Calu3 (cell line): ENCODE data around the gene DOC2A. TPM values are rescaled to one million over a fixed set of nuclear protein-coding genes. Genes with fewer than 3 reads are reported as not detected.

Experiments used
- BruUV-seq: library from RNA; stranded (reverse); fragments of 400-500 nt; replicated peaks from 2 replicates; lab custom pipeline; 2021; lab: Mats Ljungman, UMichigan
- CTCF ChIA-PET: fragments of 300-600 bp; sonication (Branson Sonifier 250); formaldehyde crosslinking; loops from one replicate; lab custom pipeline; 2022; ENCODE audit warnings: antibody characterized with exemption; lab: Charles Lee
- DNase-seq: peaks from one replicate; pipeline ENCODE4 v3.0.0; 2022
- H3K27ac Mint-ChIP-seq: one replicate; pipeline ENCODE4 v1.8.0; 2022; ENCODE audit warnings: mixed read lengths; ENCODE audit not compliant: unreplicated experiment
- H3K27me3 Mint-ChIP-seq: one replicate; pipeline ENCODE4 v1.8.0; 2022; ENCODE audit warnings: mixed read lengths; ENCODE audit not compliant: unreplicated experiment
- H3K36me3 Mint-ChIP-seq: one replicate; pipeline ENCODE4 v1.8.0; 2022; ENCODE audit warnings: mild to moderate bottlenecking, moderate library complexity, mixed read lengths; ENCODE audit not compliant: insufficient read depth, unreplicated experiment
- H3K4me1 Mint-ChIP-seq: one replicate; pipeline ENCODE4 v1.8.0; 2022; ENCODE audit warnings: mild to moderate bottlenecking, low read depth, mixed read lengths; ENCODE audit not compliant: unreplicated experiment
- H3K4me3 Mint-ChIP-seq: one replicate; pipeline ENCODE4 v1.8.0; 2022; ENCODE audit warnings: mild to moderate bottlenecking, low read depth, moderate library complexity, mixed read lengths; ENCODE audit not compliant: unreplicated experiment
- H3K9me3 Mint-ChIP-seq: one replicate; pipeline ENCODE4 v1.8.0; 2022; ENCODE audit warnings: low read depth, mixed read lengths; ENCODE audit not compliant: unreplicated experiment
- intact Hi-C: fragments of 100-400 bp; cut with micrococcal nuclease; formaldehyde crosslinking; loops from one replicate; pipeline ENCODE4 v1.10.0; 2022; ENCODE audit not compliant: unreplicated experiment
- total RNA-seq: library from RNA; stranded (reverse); gene quantifications from 2 replicates; pipeline ENCODE4 v1.2.3, GENCODE V29; 2022
- TF ChIP-seq, protein P1 (sequence below): fragments of 200-600 bp; IDR thresholded peaks from one replicate; pipeline ENCODE4 v1.8.0; 2022; ENCODE audit warnings: antibody characterized with exemption; ENCODE audit not compliant: unreplicated experiment

The DOC2A gene
- total RNA-seq, 1 experiment from 2014 or later = 19.9 TPM

DNA sequence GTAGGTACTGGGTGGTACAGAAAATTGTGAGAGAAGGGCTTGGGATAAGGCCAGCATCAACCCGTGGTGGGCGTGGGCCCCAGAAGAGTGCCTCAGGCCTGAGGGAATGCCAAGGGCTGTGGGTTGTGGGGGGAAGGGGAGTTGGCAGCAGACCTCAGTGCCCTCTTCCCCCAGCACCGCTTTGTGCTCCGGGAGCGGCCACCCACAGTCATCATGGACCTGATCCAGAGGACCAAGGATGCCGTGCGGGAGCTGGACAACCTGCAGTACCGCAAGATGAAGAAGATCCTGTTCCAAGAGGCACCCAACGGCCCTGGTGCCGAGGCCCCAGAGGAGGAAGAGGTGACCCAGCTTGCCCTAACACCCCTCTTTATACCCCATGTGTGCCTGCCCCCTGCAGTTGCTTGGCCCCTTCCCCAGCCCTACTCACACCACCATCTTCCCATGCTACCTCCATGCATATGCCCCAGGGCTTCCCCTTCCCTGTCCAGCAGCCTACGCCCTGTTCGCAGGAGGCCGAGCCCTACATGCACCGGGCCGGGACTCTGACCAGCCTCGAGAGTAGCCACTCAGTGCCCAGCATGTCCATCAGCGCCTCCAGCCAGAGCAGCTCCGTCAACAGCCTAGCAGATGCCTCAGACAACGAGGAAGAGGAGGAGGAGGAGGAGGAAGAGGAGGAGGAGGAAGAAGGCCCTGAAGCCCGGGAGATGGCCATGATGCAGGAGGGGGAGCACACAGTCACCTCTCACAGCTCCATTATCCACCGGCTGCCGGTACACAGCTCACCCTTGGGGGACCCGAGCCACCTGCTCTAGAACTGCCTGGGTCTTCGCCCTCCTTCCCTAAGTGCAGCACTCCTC, 28.0 kb downstream of the DOC2A start:
- Mint-ChIP-seq H3K27me3 (no peaks in the 10 kb centered on the region), H3K4me3 (no peak overlapping the region), H3K36me3 (peaks cover 46% of the 10 kb centered on the region), H3K4me1 (no peaks in the 10 kb centered on the region), H3K9me3 (no peaks in the 10 kb centered on the region), H3K27ac (no peak overlapping the region)
- BruUV-seq = no TSS peak
- DNase-seq = no peak
- intact Hi-C loops = no loop called here
- CTCF ChIA-PET = interaction anchor here (0.6 kb wide), 1 partner anchor 822 kb away, joined by 3 read pairs; no protein-coding TSS in a partner anchor
- TF ChIP-seq, protein P1, sequence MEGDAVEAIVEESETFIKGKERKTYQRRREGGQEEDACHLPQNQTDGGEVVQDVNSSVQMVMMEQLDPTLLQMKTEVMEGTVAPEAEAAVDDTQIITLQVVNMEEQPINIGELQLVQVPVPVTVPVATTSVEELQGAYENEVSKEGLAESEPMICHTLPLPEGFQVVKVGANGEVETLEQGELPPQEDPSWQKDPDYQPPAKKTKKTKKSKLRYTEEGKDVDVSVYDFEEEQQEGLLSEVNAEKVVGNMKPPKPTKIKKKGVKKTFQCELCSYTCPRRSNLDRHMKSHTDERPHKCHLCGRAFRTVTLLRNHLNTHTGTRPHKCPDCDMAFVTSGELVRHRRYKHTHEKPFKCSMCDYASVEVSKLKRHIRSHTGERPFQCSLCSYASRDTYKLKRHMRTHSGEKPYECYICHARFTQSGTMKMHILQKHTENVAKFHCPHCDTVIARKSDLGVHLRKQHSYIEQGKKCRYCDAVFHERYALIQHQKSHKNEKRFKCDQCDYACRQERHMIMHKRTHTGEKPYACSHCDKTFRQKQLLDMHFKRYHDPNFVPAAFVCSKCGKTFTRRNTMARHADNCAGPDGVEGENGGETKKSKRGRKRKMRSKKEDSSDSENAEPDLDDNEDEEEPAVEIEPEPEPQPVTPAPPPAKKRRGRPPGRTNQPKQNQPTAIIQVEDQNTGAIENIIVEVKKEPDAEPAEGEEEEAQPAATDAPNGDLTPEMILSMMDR = no peak

- no TSS peak for BruUV-seq
- TF ChIP-seq, protein P1 = no peak
- no peak overlapping the region for H3K27ac Mint-ChIP-seq
- H3K4me1 Mint-ChIP-seq = peaks cover 26% of the 10 kb centered on the region
- no peaks in the 10 kb centered on the region for H3K27me3 Mint-ChIP-seq
- CTCF ChIA-PET = no interaction called here
- no peaks in the 10 kb centered on the region for H3K9me3 Mint-ChIP-seq
- peaks cover 65% of the 10 kb centered on the region for H3K36me3 Mint-ChIP-seq
- H3K4me3 Mint-ChIP-seq = no peak overlapping the region
- DNase-seq = no peak
- intact Hi-C loops = loop anchor here (10.0 kb wide), 1 partner anchor 54 kb away; the partner anchor contains the start of gene KCTD13
Observed at GRCh38 chr16:29978564-29979270, 32.1 kb downstream of the DOC2A start.

- intact Hi-C loops = loop anchor here (10.0 kb wide), 1 partner anchor 53 kb away; the partner anchor contains the start of gene KCTD13
- peaks cover 65% of the 10 kb centered on the region for H3K36me3 Mint-ChIP-seq
- no peak overlapping the region for H3K4me3 Mint-ChIP-seq
- CTCF ChIA-PET = no interaction called here
- no TSS peak for BruUV-seq
- peaks cover 26% of the 10 kb centered on the region for H3K4me1 Mint-ChIP-seq
- no peak for DNase-seq
- no peak overlapping the region for H3K27ac Mint-ChIP-seq
- no peaks in the 10 kb centered on the region for H3K9me3 Mint-ChIP-seq
- TF ChIP-seq, protein P1 = no peak
- no peaks in the 10 kb centered on the region for H3K27me3 Mint-ChIP-seq
Observed at GRCh38 chr16:29978081-29978480, 32.7 kb downstream of the DOC2A start.

DNA sequence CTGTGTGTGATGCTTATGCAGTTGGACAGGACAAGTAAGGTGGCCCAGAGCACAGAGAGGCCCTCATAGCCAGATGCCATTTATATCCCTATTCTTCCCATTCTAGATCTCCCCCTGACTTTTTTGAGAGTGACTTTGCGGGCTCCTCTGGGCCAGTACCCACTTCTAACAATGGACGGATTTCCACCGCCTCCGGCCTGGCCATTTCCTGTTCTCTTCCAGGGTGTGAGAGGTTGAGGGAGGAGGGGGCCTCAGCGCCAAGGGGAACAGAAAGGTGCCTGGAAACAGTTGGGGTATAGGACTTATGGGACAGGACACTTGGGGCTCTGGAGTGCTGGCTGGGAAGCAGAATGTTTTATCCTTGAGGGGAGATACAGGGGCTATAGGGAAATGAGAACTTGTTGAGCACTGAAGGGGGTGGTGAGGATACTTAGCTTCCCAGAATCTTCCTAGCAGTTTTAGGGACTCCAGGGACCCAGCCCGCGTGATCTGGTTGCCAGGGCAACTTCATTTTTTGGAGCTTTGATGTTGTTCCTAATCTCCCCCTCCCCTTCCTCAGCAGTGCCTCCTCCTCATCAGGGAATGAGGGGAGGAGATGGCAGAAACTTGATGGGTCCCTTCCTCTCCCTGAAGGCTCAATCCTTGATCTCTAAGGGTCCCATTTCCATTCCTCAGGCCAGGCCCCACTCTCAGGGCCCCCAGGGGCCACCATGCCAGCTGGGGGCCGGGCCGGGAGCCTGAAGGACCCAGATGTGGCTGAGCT, 33.6 kb downstream of the DOC2A start:
- no peak for DNase-seq
- CTCF ChIA-PET = interaction anchor here (0.6 kb wide), 1 partner anchor 44 kb away, joined by 3 read pairs; no protein-coding TSS in a partner anchor
- intact Hi-C loops = loop anchor here (10.0 kb wide), 1 partner anchor 52 kb away; the partner anchor contains the start of gene KCTD13
- no peak overlapping the region for H3K4me3 Mint-ChIP-seq
- H3K4me1 Mint-ChIP-seq = peaks cover 26% of the 10 kb centered on the region
- TF ChIP-seq, protein P1 = no peak
- BruUV-seq = no TSS peak
- no peak overlapping the region for H3K27ac Mint-ChIP-seq
- H3K9me3 Mint-ChIP-seq = no peaks in the 10 kb centered on the region
- H3K27me3 Mint-ChIP-seq = no peaks in the 10 kb centered on the region
- H3K36me3 Mint-ChIP-seq = peaks cover 61% of the 10 kb centered on the region
